HUES6 (cell line): ENCODE results near the gene RNF39.
"Not testable (repeated sequence)": the region's sequence is repeated elsewhere in the genome, so short reads cannot be mapped to it uniquely, and the experiment has no call there.

Experiments
- H3K27ac ChIP-seq: 2 replicates; pipeline ENCODE4 v1.7.0; 2013; ENCODE audit warnings: low read depth, mild to moderate bottlenecking, low read length, inconsistent platforms
- H3K27me3 ChIP-seq: 2 replicates; pipeline ENCODE4 v1.6.1; 2013; ENCODE audit warnings: low read length; ENCODE audit not compliant: control insufficient read depth, insufficient read depth
- H3K36me3 ChIP-seq: 2 replicates; pipeline ENCODE4 v1.6.1; 2013; ENCODE audit warnings: low read length; ENCODE audit not compliant: control insufficient read depth, insufficient read depth
- H3K4me1 ChIP-seq: 2 replicates; pipeline ENCODE4 v1.6.1; 2013; ENCODE audit warnings: low read length; ENCODE audit not compliant: control insufficient read depth, insufficient read depth
- H3K4me3 ChIP-seq: 2 replicates; pipeline ENCODE4 v1.5.1; 2013; ENCODE audit warnings: low read depth, low read length
- H3K9ac ChIP-seq: one replicate; pipeline ENCODE4 v1.6.1; 2013; ENCODE audit warnings: mild to moderate bottlenecking, low read length
- H3K9me3 ChIP-seq: 2 replicates; pipeline ENCODE4 v1.6.1; 2013; ENCODE audit warnings: low read depth, low read length; ENCODE audit not compliant: control insufficient read depth, insufficient read depth

RNF39 gene

GRCh38 chr6:30075094-30075789 is at the start of gene RNF39:
Gene RNF39, minus strand, starts transcription at chr6:30075769. Its CDS starts 184 bp downstream, at chr6:30075585.
- H3K4me1 ChIP-seq = peaks cover 29% of the 10 kb centered on the region
- H3K27ac ChIP-seq = no peak within 1 kb of the TSS
- peaks cover 100% of the 10 kb centered on the region for H3K27me3 ChIP-seq
- no peaks in the 10 kb centered on the region for H3K36me3 ChIP-seq
- no peaks in the 10 kb centered on the region for H3K9me3 ChIP-seq
- H3K9ac ChIP-seq = peak within 1 kb of the TSS; percentile 2
- peak within 1 kb of the TSS; percentile 77 for H3K4me3 ChIP-seq

- no peak overlapping the region for H3K9ac ChIP-seq
- no peaks in the 10 kb centered on the region for H3K36me3 ChIP-seq
- peaks cover 30% of the 10 kb centered on the region for H3K27me3 ChIP-seq
- H3K4me3 ChIP-seq = no peak overlapping the region
- H3K4me1 ChIP-seq = no peaks in the 10 kb centered on the region
- H3K9me3 ChIP-seq = no peaks in the 10 kb centered on the region
- no peak overlapping the region for H3K27ac ChIP-seq
Measured at GRCh38 chr6:30122515-30122914, 46.9 kb upstream of the RNF39 start.

GRCh38 chr6:30121446-30122366 is 46.1 kb upstream of the RNF39 start:
- no peaks in the 10 kb centered on the region for H3K4me1 ChIP-seq
- H3K27ac ChIP-seq = no peak overlapping the region
- H3K4me3 ChIP-seq = no peak overlapping the region
- peaks cover 22% of the 10 kb centered on the region for H3K27me3 ChIP-seq
- no peak overlapping the region for H3K9ac ChIP-seq
- H3K36me3 ChIP-seq = no peaks in the 10 kb centered on the region
- H3K9me3 ChIP-seq = no peaks in the 10 kb centered on the region

- not testable (repeated sequence) for H3K4me3 ChIP-seq, H3K27me3 ChIP-seq, H3K9ac ChIP-seq, H3K9me3 ChIP-seq, H3K36me3 ChIP-seq, H3K27ac ChIP-seq, H3K4me1 ChIP-seq
Measured at GRCh38 chr6:30118691-30119090, 43.1 kb upstream of the RNF39 start.

- no peak overlapping the region for H3K4me3 ChIP-seq
- H3K9me3 ChIP-seq = no peaks in the 10 kb centered on the region
- H3K27me3 ChIP-seq = peaks cover 26% of the 10 kb centered on the region
- no peak overlapping the region for H3K9ac ChIP-seq
- no peak overlapping the region for H3K27ac ChIP-seq
- no peaks in the 10 kb centered on the region for H3K36me3 ChIP-seq
- H3K4me1 ChIP-seq = no peaks in the 10 kb centered on the region
Measured at GRCh38 chr6:30116724-30117123, 41.2 kb upstream of the RNF39 start.

- Histone ChIP-seq H3K27me3 (peaks cover 47% of the 10 kb centered on the region), H3K9ac (no peak overlapping the region), H3K27ac (no peak overlapping the region), H3K9me3 (no peaks in the 10 kb centered on the region), H3K4me3 (no peak overlapping the region), H3K36me3 (no peaks in the 10 kb centered on the region), H3K4me1 (no peaks in the 10 kb centered on the region)
Measured at GRCh38 chr6:30113841-30114240, 38.3 kb upstream of the RNF39 start.

- H3K27me3 ChIP-seq = peaks cover 52% of the 10 kb centered on the region
- no peaks in the 10 kb centered on the region for H3K4me1 ChIP-seq
- no peak within 1 kb of the TSS for H3K4me3 ChIP-seq
- H3K9ac ChIP-seq = no peak within 1 kb of the TSS
- no peaks in the 10 kb centered on the region for H3K9me3 ChIP-seq
- H3K36me3 ChIP-seq = no peaks in the 10 kb centered on the region
- no peak within 1 kb of the TSS for H3K27ac ChIP-seq
Measured at GRCh38 chr6:30113003-30113759, 37.6 kb upstream of the RNF39 start, which contains the start of gene TRIM31. Gene TRIM31, minus strand, starts transcription at chr6:30113090. Its CDS starts 285 bp downstream, at chr6:30112805.

GRCh38 chr6:30112402-30112994 is 36.9 kb upstream of the RNF39 start:
- Histone ChIP-seq H3K9me3 (no peaks in the 10 kb centered on the region), H3K4me3 (no peak overlapping the region), H3K27me3 (peaks cover 52% of the 10 kb centered on the region), H3K9ac (no peak overlapping the region), H3K36me3 (no peaks in the 10 kb centered on the region), H3K4me1 (no peaks in the 10 kb centered on the region), H3K27ac (no peak overlapping the region)

- H3K9me3 ChIP-seq = no peaks in the 10 kb centered on the region
- H3K4me1 ChIP-seq = no peaks in the 10 kb centered on the region
- no peaks in the 10 kb centered on the region for H3K36me3 ChIP-seq
- no peak overlapping the region for H3K4me3 ChIP-seq
- H3K27ac ChIP-seq = no peak overlapping the region
- H3K27me3 ChIP-seq = peaks cover 52% of the 10 kb centered on the region
- H3K9ac ChIP-seq = no peak overlapping the region
Measured at GRCh38 chr6:30111266-30111856, 35.8 kb upstream of the RNF39 start.

- Histone ChIP-seq H3K4me1 (peaks cover 27% of the 10 kb centered on the region), H3K4me3 (no peak overlapping the region), H3K9me3 (no peaks in the 10 kb centered on the region), H3K9ac (no peak overlapping the region), H3K27me3 (peaks cover 72% of the 10 kb centered on the region), H3K27ac (no peak overlapping the region), H3K36me3 (no peaks in the 10 kb centered on the region)
Measured at GRCh38 chr6:30104661-30105060, 29.1 kb upstream of the RNF39 start.
